Breast epithelium (tissue), 4 donors: ENCODE measurements around the gene CKAP2. TPM values are rescaled to one million over a fixed set of nuclear protein-coding genes. Genes with fewer than 3 reads are reported as not detected.

ENCODE experiments used
- DNase-seq, 2 donors: peaks; one replicate each; pipeline ENCODE4 v3.0.0-alpha.2; 2019; ENCODE audit warnings: low spot score in 2 of 2
- H3K27ac ChIP-seq, 2 donors: fragments of 200-600 bp; sonication (generic) in 1 of 2; one replicate each; pipeline ENCODE4 v1.5.1; 2016 to 2019; ENCODE audit warnings: mild to moderate bottlenecking in 1 of 2
- H3K27me3 ChIP-seq, 2 donors: fragments of 200-600 bp; sonication (generic) in 1 of 2; one replicate each; pipeline versions ENCODE4 v1.5.1 to v1.6.0; 2017 to 2019; ENCODE audit warnings: control low read depth in 1 of 2, mild to moderate bottlenecking in 1 of 2
- H3K36me3 ChIP-seq: fragments of 200-600 bp; one replicate; pipeline ENCODE4 v1.5.1; 2019
- H3K4me1 ChIP-seq, 2 donors: fragments of 200-600 bp; sonication (generic); one replicate each; pipeline ENCODE4 v1.5.1; 2016 to 2019; ENCODE audit warnings: control low read depth in 1 of 2
- H3K4me3 ChIP-seq, 3 donors: fragments of 200-600 bp; sonication (generic); 1 replicate in 2 of 3; 2 replicates in 1 of 3; pipeline ENCODE4 v1.5.1; 2016 to 2019; ENCODE audit warnings: mild to moderate bottlenecking in 3 of 3, moderate library complexity in 2 of 3
- H3K9me3 ChIP-seq, 2 donors: fragments of 200-600 bp; sonication (generic) in 1 of 2; one replicate each; pipeline ENCODE4 v1.5.1; 2016 to 2019; ENCODE audit warnings: control low read depth in 1 of 2
- POLR2A ChIP-seq: fragments of 450-650 bp; IDR thresholded peaks from one replicate; pipeline ENCODE4 v1.6.1; 2016; ENCODE audit warnings: antibody characterized with exemption, mild to moderate bottlenecking, moderate library complexity
- POLR2AphosphoS5 ChIP-seq, 3 donors: sonication (generic); formaldehyde crosslinking; IDR thresholded peaks; one replicate each; pipeline ENCODE4 v1.6.1; 2017; ENCODE audit warnings: antibody characterized with exemption in 3 of 3
- intact Hi-C: fragments of 100-400 bp; cut with DNase I; formaldehyde crosslinking; loops from one replicate; pipeline ENCODE4 v1.15.1; 2023; ENCODE audit warnings: low total_unique reads
- total RNA-seq, 3 donors: library from RNA; depleted of rRNA; stranded (reverse); fragments of >200 nt; gene quantifications; one replicate each; pipeline ENCODE4 v1.1.0, GENCODE V29; 2016
- TF ChIP-seq, protein P1 (sequence below), 3 donors: fragments of 450-650 bp; IDR thresholded peaks; one replicate each; pipeline ENCODE4 v1.5.1; 2016 to 2017; ENCODE audit warnings: antibody characterized with exemption in 3 of 3, mild to moderate bottlenecking in 3 of 3, moderate library complexity in 3 of 3

The CKAP2 gene
- total RNA-seq, 3 donors from 2014 or later: 6.9 to 11.0 (median 8.6) TPM

DNA sequence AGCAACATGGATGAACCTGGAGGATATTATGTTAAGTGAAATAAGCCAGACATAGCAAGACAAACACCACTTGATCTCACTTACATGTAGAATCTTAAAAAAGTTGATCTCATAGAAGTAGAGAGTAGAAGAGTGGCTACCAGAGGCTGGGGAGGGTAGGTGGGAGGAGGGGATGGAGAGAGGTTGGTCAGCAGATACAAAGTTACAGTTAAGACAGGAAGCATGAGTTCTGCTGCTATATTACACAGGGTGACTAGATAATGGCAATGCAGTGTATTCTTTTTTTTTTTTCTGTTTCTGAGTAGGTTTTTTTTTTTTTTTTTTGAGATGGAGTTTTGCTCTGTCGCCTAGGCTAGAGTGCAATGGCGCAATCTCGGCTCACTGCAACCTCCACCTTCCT, 34.1 kb upstream of the CKAP2 start:
- Histone ChIP-seq H3K27ac (no peak overlapping the region), H3K27me3 (no peaks in the 10 kb centered on the region), H3K9me3 (no peaks in the 10 kb centered on the region), H3K36me3 (peaks cover 3% of the 10 kb centered on the region), H3K4me3 (no peak overlapping the region), H3K4me1 (no peaks in the 10 kb centered on the region)
- TF ChIP-seq POLR2A: no peak
- DNase-seq: no peak
- intact Hi-C loops: loop anchor here (10.0 kb wide), 1 partner anchor 386 kb away; no protein-coding TSS in a partner anchor

DNA sequence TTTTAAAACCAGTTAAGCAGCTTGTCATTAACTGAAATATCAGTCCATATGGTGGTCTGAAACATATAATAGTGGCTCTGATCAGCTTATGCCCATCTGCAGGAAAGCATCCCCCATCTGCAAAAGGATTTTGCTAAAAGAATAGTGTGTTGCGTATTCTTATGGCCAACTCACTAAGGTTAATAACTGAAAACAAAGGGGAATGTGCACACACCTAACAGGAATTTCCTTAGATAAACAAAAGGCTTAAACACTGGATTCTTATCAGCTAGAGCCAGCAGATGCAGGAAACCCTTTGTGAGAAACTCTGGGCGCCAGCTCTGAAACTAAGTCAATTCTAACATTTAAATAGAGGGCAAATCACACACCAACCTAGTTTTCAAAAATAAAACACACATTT, 27.0 kb upstream of the CKAP2 start:
- peaks cover 7% of the 10 kb centered on the region for H3K36me3 ChIP-seq
- no peak overlapping the region for H3K4me3 ChIP-seq
- no peaks in the 10 kb centered on the region for H3K9me3 ChIP-seq
- TF ChIP-seq POLR2AphosphoS5 (IDR thresholded peaks at IDR 0.05) (no peak), POLR2A (no peak)
- TF ChIP-seq, protein P1, sequence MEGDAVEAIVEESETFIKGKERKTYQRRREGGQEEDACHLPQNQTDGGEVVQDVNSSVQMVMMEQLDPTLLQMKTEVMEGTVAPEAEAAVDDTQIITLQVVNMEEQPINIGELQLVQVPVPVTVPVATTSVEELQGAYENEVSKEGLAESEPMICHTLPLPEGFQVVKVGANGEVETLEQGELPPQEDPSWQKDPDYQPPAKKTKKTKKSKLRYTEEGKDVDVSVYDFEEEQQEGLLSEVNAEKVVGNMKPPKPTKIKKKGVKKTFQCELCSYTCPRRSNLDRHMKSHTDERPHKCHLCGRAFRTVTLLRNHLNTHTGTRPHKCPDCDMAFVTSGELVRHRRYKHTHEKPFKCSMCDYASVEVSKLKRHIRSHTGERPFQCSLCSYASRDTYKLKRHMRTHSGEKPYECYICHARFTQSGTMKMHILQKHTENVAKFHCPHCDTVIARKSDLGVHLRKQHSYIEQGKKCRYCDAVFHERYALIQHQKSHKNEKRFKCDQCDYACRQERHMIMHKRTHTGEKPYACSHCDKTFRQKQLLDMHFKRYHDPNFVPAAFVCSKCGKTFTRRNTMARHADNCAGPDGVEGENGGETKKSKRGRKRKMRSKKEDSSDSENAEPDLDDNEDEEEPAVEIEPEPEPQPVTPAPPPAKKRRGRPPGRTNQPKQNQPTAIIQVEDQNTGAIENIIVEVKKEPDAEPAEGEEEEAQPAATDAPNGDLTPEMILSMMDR (IDR thresholded peaks at IDR 0.05): no peak
- H3K4me1 ChIP-seq: no peaks in the 10 kb centered on the region
- no peak for DNase-seq
- no peak overlapping the region for H3K27ac ChIP-seq
- H3K27me3 ChIP-seq: no peaks in the 10 kb centered on the region
- intact Hi-C loops: loop anchor here (10.0 kb wide), 1 partner anchor 393 kb away; no protein-coding TSS in a partner anchor

DNA sequence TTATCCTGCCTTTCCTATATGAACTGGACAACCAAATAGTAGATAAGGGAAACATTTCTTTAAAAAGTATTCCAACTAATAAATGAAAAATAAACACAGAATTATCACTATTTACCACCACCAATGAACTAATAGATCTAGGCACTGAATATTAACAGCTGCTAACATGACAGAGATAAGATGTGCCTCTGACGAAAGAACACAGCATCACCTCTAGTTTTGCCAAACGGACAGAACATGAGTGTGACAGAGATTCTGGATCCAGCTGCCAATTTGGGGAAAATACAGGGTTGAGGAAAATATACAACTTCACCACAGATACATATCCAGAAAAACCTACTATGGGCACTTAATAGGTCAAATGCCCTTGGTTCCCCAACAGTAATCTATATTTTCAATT, 22.8 kb upstream of the CKAP2 start:
- H3K4me1 ChIP-seq: no peaks in the 10 kb centered on the region
- H3K27ac ChIP-seq: no peak overlapping the region
- H3K9me3 ChIP-seq: no peaks in the 10 kb centered on the region
- no peaks in the 10 kb centered on the region for H3K27me3 ChIP-seq
- no peak overlapping the region for H3K4me3 ChIP-seq
- no peak for DNase-seq
- intact Hi-C loops: no loop called here
- TF ChIP-seq POLR2A: no peak
- no peak for TF ChIP-seq POLR2AphosphoS5 (IDR thresholded peaks at IDR 0.05)
- TF ChIP-seq, protein P1 (IDR thresholded peaks at IDR 0.05): no peak
- peaks cover 4% of the 10 kb centered on the region for H3K36me3 ChIP-seq

DNA sequence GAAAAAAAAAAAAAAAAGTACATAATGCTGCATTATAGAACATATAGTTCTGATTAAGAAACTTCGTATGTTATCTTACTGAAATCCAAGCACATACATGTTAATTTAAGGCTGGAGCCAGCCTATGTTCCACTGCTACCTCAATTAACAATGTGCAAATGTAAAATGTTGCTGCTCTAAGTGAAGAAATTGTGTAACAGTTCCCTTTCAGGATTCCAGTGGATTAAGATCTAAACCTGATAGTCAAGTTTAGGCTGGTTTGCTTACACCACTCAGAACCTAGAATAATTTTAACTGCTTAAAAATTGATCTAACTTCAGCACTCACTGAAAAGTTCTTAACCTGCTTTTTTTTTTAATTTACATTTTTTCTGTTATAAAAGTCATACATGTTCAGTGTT, 9.0 kb upstream of the CKAP2 start:
- no peak for DNase-seq
- TF ChIP-seq, protein P1 (IDR thresholded peaks at IDR 0.05): no peak
- TF ChIP-seq POLR2A (no peak), POLR2AphosphoS5 (IDR thresholded peaks at IDR 0.05) (no peak)
- H3K4me1 ChIP-seq: peaks cover 0 to 15% of the 10 kb centered on the region in 2 donors
- H3K9me3 ChIP-seq: no peaks in the 10 kb centered on the region
- no peaks in the 10 kb centered on the region for H3K36me3 ChIP-seq
- intact Hi-C loops: no loop called here
- peak overlapping the region in 1 of 2 donors; percentile 40 for H3K27ac ChIP-seq
- no peaks in the 10 kb centered on the region for H3K27me3 ChIP-seq
- H3K4me3 ChIP-seq: no peak overlapping the region

DNA sequence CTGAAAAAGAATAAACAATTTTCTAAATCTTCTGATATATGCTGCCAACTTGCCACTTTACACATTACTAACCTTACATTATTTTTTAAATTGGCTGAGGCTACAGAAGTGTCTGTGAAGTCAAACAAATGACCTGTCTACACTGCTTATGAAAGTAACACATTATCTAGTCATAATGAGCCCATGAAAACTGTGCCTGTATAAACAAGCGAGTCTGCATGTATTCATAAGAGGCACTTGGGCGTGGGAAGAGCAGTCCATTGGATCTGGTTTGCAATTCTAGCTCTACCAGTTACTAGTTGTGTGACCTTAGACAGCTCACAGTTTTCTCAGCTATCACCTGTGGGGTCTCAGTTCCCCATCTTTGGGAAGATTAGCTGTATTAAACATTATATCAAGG, 7.9 kb upstream of the CKAP2 start:
- H3K27ac ChIP-seq: peak overlapping the region in 1 of 2 donors; percentile 21
- no peaks in the 10 kb centered on the region for H3K36me3 ChIP-seq
- H3K27me3 ChIP-seq: no peaks in the 10 kb centered on the region
- H3K4me1 ChIP-seq: peaks cover 0 to 15% of the 10 kb centered on the region in 2 donors
- no peak overlapping the region for H3K4me3 ChIP-seq
- intact Hi-C loops: no loop called here
- H3K9me3 ChIP-seq: no peaks in the 10 kb centered on the region
- DNase-seq: no peak
- TF ChIP-seq, protein P1 (IDR thresholded peaks at IDR 0.05): no peak
- TF ChIP-seq POLR2A (no peak), POLR2AphosphoS5 (IDR thresholded peaks at IDR 0.05) (no peak)
